ENCODE results near the gene VEGFC. TPM values are rescaled to one million over a fixed set of nuclear protein-coding genes. Genes with fewer than 3 reads are reported as not detected.

The VEGFC gene
- total RNA-seq, 2 donors from 2014 or later, result 6.4 to 8.6 TPM

DNA sequence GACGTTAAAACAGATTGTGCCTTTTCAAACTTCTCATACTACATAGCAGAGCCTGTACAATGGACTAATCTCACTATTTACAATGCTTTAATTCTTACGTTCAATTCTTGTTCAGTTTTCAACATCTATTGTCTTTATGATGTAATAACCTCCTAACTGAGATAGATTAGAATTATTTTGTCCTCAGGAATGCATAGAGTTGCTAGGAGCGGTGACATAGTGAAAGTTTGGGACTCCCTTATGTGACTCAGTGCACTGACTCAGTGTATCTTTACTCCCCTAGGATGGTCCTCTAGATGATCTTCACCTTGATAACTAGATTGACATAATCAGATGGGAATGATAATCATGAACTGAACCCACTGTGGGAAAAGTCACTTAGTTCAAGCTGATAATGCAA, 151.5 kb downstream of the VEGFC start:
- H3K36me3 ChIP-seq, result no peaks in the 10 kb centered on the region
- H3K27me3 ChIP-seq, result no peaks in the 10 kb centered on the region
- no peaks in the 10 kb centered on the region for H3K4me1 ChIP-seq
- H3K9me3 ChIP-seq, result no peaks in the 10 kb centered on the region
- H3K4me3 ChIP-seq, result no peak overlapping the region
- TF ChIP-seq, protein P1, sequence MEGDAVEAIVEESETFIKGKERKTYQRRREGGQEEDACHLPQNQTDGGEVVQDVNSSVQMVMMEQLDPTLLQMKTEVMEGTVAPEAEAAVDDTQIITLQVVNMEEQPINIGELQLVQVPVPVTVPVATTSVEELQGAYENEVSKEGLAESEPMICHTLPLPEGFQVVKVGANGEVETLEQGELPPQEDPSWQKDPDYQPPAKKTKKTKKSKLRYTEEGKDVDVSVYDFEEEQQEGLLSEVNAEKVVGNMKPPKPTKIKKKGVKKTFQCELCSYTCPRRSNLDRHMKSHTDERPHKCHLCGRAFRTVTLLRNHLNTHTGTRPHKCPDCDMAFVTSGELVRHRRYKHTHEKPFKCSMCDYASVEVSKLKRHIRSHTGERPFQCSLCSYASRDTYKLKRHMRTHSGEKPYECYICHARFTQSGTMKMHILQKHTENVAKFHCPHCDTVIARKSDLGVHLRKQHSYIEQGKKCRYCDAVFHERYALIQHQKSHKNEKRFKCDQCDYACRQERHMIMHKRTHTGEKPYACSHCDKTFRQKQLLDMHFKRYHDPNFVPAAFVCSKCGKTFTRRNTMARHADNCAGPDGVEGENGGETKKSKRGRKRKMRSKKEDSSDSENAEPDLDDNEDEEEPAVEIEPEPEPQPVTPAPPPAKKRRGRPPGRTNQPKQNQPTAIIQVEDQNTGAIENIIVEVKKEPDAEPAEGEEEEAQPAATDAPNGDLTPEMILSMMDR (IDR thresholded peaks at IDR 0.05), result no peak
- no peak for DNase-seq (ENCODE audit: low spot score)
- no peak overlapping the region for H3K27ac ChIP-seq

GRCh38 chr4:176638992-176639391, 153.7 kb downstream of the VEGFC start:
- H3K9me3 ChIP-seq, result no peaks in the 10 kb centered on the region
- no peak overlapping the region for H3K4me3 ChIP-seq
- TF ChIP-seq, protein P1 (IDR thresholded peaks at IDR 0.05), result no peak
- H3K27me3 ChIP-seq, result no peaks in the 10 kb centered on the region
- no peaks in the 10 kb centered on the region for H3K4me1 ChIP-seq
- H3K27ac ChIP-seq, result no peak overlapping the region
- no peak for DNase-seq (ENCODE audit: low spot score)
- H3K36me3 ChIP-seq, result no peaks in the 10 kb centered on the region

GRCh38 chr4:176636292-176636691, 156.4 kb downstream of the VEGFC start:
- Histone ChIP-seq H3K27me3 (no peaks in the 10 kb centered on the region), H3K36me3 (no peaks in the 10 kb centered on the region), H3K9me3 (no peaks in the 10 kb centered on the region), H3K27ac (no peak overlapping the region), H3K4me1 (no peaks in the 10 kb centered on the region), H3K4me3 (no peak overlapping the region)
- no peak for DNase-seq (ENCODE audit: low spot score)
- TF ChIP-seq, protein P1 (IDR thresholded peaks at IDR 0.05), result no peak

DNA sequence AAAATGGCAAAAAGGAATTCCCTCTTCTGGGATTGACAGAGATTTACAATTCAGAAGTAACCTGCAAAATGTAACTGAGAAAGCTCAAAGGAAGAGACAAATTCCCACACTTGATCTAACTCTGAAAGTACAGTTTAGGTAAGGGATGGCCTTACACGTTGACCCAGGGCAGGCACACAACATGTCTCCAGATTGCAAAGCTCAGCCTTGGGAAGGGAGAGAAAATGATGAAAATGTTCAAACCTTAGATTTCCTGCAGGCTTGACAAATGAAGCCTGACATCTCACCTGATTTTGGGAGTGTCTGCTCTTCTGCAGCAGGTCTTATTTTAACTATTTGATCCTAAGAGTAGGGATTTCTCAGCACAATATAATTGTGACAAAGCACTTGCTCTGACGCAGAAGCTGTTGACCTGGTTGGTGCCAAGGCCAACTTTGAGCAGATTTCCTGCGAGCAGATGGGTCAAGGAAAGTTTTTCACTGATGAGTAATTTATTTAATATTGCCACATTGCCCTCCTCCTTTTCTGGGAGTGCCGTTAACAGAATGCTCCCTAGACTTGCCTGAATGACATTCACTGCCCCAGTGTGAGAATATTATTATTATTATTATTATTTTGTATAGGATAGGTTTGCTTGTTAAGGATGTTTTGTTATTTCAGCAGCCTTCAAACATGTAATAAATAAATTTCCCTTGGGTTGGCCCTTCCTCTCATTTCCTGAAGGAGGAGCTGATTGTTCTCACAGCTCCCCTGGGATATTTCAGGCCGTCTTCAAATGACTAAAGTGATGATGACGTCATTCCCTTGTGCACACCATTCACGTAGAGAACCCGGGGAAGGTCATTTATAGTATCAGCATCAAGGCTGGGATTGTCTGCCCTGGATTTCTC, 157.1 kb downstream of the VEGFC start:
- TF ChIP-seq, protein P1 (IDR thresholded peaks at IDR 0.05), result no peak
- no peak overlapping the region for H3K27ac ChIP-seq
- DNase-seq (ENCODE audit: low spot score), result no peak

More for the DNA sequence above, 157.1 kb downstream of the VEGFC start:
- Histone ChIP-seq H3K9me3 (peaks cover 0 to 4% of the 10 kb centered on the region in 2 donors), H3K36me3 (no peaks in the 10 kb centered on the region), H3K4me3 (no peak overlapping the region), H3K4me1 (no peaks in the 10 kb centered on the region), H3K27me3 (no peaks in the 10 kb centered on the region)
